Jurkat, Clone E6-1 (cell line): ENCODE results near the gene IER3IP1.

Source experiments
- DNase-seq: peaks from one replicate; pipeline ENCODE4 v3.0.0-alpha.2; 2011; ENCODE audit warnings: low read depth, low spot score
- H3K4me3 ChIP-seq: 2 replicates; pipeline ENCODE4 v1.5.1; 2011; ENCODE audit warnings: mild to moderate bottlenecking, low read length, control low read depth, moderate library complexity

The IER3IP1 gene

GRCh38 chr18:47108998-47109405 is 67.2 kb downstream of the IER3IP1 start:
- DNase-seq: no peak

GRCh38 chr18:47108373-47108772 is 67.8 kb downstream of the IER3IP1 start:
- no peak overlapping the region for H3K4me3 ChIP-seq
- DNase-seq: no peak

More at GRCh38 chr18:47108998-47109405, 67.2 kb downstream of the IER3IP1 start:
- H3K4me3 ChIP-seq: no peak overlapping the region
